Smooth muscle cell (in vitro differentiated cells): ENCODE results near the gene P2RX7. TPM values are rescaled to one million over a fixed set of nuclear protein-coding genes. Genes with fewer than 3 reads are reported as not detected.

Experiments
- DNase-seq: peaks from one replicate; lab custom pipeline; 2025; ENCODE audit not compliant: unreplicated experiment; lab: John Stamatoyannopoulos, UW
- H2AFZ ChIP-seq: fragments of 200-600 bp; sonication (generic); 2 replicates; pipeline ENCODE4 v1.6.0; 2016; ENCODE audit warnings: antibody characterized with exemption, low read depth, mild to moderate bottlenecking
- H3F3A ChIP-seq: fragments of 200-600 bp; sonication (generic); 2 replicates; pipeline ENCODE4 v1.6.0; 2017; ENCODE audit warnings: antibody characterized with exemption, low read depth
- H3K27ac ChIP-seq: fragments of 200-600 bp; sonication (generic); 2 replicates; pipeline ENCODE4 v1.5.1; 2016; ENCODE audit warnings: low read depth, mild to moderate bottlenecking
- H3K27me3 ChIP-seq: fragments of 200-600 bp; sonication (generic); 2 replicates; pipeline ENCODE4 v1.6.1; 2016; ENCODE audit warnings: low read depth, mild to moderate bottlenecking
- H3K36me3 ChIP-seq: fragments of 200-600 bp; sonication (generic); 2 replicates; pipeline ENCODE4 v1.5.1; 2016; ENCODE audit warnings: low read depth
- H3K4me1 ChIP-seq: fragments of 200-600 bp; sonication (generic); 2 replicates; pipeline ENCODE4 v1.5.1; 2016; ENCODE audit warnings: low read depth
- H3K4me2 ChIP-seq: fragments of 200-600 bp; sonication (generic); 2 replicates; pipeline ENCODE4 v1.6.0; 2016; ENCODE audit warnings: mild to moderate bottlenecking
- H3K4me3 ChIP-seq: fragments of 200-600 bp; sonication (generic); 2 replicates; pipeline ENCODE4 v1.5.1; 2016; ENCODE audit warnings: mild to moderate bottlenecking
- H3K79me2 ChIP-seq: fragments of 200-600 bp; sonication (generic); 2 replicates; pipeline ENCODE4 v1.6.0; 2016; ENCODE audit warnings: low read depth, mild to moderate bottlenecking
- H3K9ac ChIP-seq: fragments of 200-600 bp; sonication (generic); 2 replicates; pipeline ENCODE4 v1.6.0; 2016; ENCODE audit warnings: low read depth
- H3K9me3 ChIP-seq: fragments of 200-600 bp; sonication (generic); replicated peaks from 2 replicates; pipeline ENCODE4 v1.5.1; 2016; ENCODE audit warnings: low read depth
- H4K20me1 ChIP-seq: fragments of 200-600 bp; sonication (generic); 2 replicates; pipeline ENCODE4 v1.6.0; 2016; ENCODE audit warnings: low read depth
- CTCF ChIP-seq: fragments of 200-600 bp; sonication (generic); IDR thresholded peaks from 2 replicates; pipeline ENCODE4 v1.5.1; 2017; ENCODE audit warnings: borderline replicate concordance, mild to moderate bottlenecking, antibody characterized with exemption; ENCODE audit not compliant: insufficient read depth, poor library complexity, severe bottlenecking
- WGBS: methylation state at CpG from one replicate; pipeline ENCODE4 v1.1.7; 2016; ENCODE audit warnings: low lambda C conversion rate; 5-methylcytosine and 5-hydroxymethylcytosine counted together
- polyA plus RNA-seq: library from polyadenylated mRNA; unstranded; fragments of >200 nt; fragmentation: Nextera tagmentation; extraction: Ambion mirVana; gene quantifications from 2 replicates; pipeline ENCODE4 v1.2.1, GENCODE V29; 2016
- total RNA-seq: library from RNA; depleted of rRNA; stranded (reverse); fragments of >200 nt; gene quantifications from 2 replicates; pipeline ENCODE4 v1.2.3, GENCODE V29; 2014

Gene P2RX7
- total and polyA plus RNA-seq, 2 experiments from 2014 or later, result 1.1 to 1.6 TPM

GRCh38 chr12:121088195-121088585 lies 44.5 kb upstream of the P2RX7 start:
- H3K36me3 ChIP-seq, result no peaks in the 10 kb centered on the region
- H4K20me1 ChIP-seq, result no peaks in the 10 kb centered on the region
- H3K27me3 ChIP-seq, result no peaks in the 10 kb centered on the region
- H3K4me2 ChIP-seq, result no peak overlapping the region
- no peak overlapping the region for H3K27ac ChIP-seq
- H3K4me1 ChIP-seq, result no peaks in the 10 kb centered on the region
- H3K9ac ChIP-seq, result no peak overlapping the region
- H3K9me3 ChIP-seq, result no peaks in the 10 kb centered on the region
- no peaks in the 10 kb centered on the region for H3K79me2 ChIP-seq
- no peak overlapping the region for H2AFZ ChIP-seq
- no peak for TF ChIP-seq CTCF
- no peaks in the 10 kb centered on the region for H3F3A ChIP-seq
- WGBS, result 95% methylated on average over 6 of the region's 6 CpGs
- no peak overlapping the region for H3K4me3 ChIP-seq
- DNase-seq, result no peak

GRCh38 chr12:121089031-121089812 lies 43.5 kb upstream of the P2RX7 start:
- Histone ChIP-seq H2AFZ (no peak overlapping the region), H3K36me3 (no peaks in the 10 kb centered on the region), H3K27ac (no peak overlapping the region), H4K20me1 (no peaks in the 10 kb centered on the region), H3K79me2 (no peaks in the 10 kb centered on the region), H3K9me3 (no peaks in the 10 kb centered on the region), H3F3A (no peaks in the 10 kb centered on the region), H3K4me2 (no peak overlapping the region), H3K4me1 (no peaks in the 10 kb centered on the region), H3K4me3 (no peak overlapping the region), H3K9ac (no peak overlapping the region), H3K27me3 (no peaks in the 10 kb centered on the region)
- no peak for DNase-seq
- no peak for TF ChIP-seq CTCF
- WGBS, result 91% methylated on average over 14 of the region's 14 CpGs

GRCh38 chr12:121089813-121090430 lies 42.8 kb upstream of the P2RX7 start:
- H3K79me2 ChIP-seq, result no peaks in the 10 kb centered on the region
- no peak overlapping the region for H2AFZ ChIP-seq
- H3K9ac ChIP-seq, result no peak overlapping the region
- H3K4me1 ChIP-seq, result no peaks in the 10 kb centered on the region
- no peaks in the 10 kb centered on the region for H3K9me3 ChIP-seq
- no peak for TF ChIP-seq CTCF
- no peaks in the 10 kb centered on the region for H4K20me1 ChIP-seq
- H3K27ac ChIP-seq, result no peak overlapping the region
- no peak overlapping the region for H3K4me2 ChIP-seq
- WGBS, result 93% methylated on average over 10 of the region's 10 CpGs
- H3K36me3 ChIP-seq, result no peaks in the 10 kb centered on the region
- no peaks in the 10 kb centered on the region for H3K27me3 ChIP-seq
- no peak for DNase-seq
- H3F3A ChIP-seq, result no peaks in the 10 kb centered on the region
- H3K4me3 ChIP-seq, result no peak overlapping the region
